Esophagus squamous epithelium (tissue), 4 donors: ENCODE data around the gene TNNI3.

ENCODE experiments used
- CTCF ChIP-seq, 6 experiments: fragments of 450-650 bp in 4 of 6; fragments of 200-600 bp in 2 of 6; sonication (generic) in 2 of 6; IDR thresholded peaks; one replicate each; pipeline ENCODE4 v1.5.1; 2016 to 2019; ENCODE audit warnings: antibody characterized with exemption in 6 of 6, mild to moderate bottlenecking in 4 of 6, moderate library complexity in 4 of 6
- POLR2A ChIP-seq, 4 donors: fragments of 450-650 bp; IDR thresholded peaks; one replicate each; pipeline ENCODE4 v1.6.1; 2017; ENCODE audit warnings: antibody characterized with exemption in 4 of 4, mild to moderate bottlenecking in 4 of 4, moderate library complexity in 3 of 4

- TF ChIP-seq CTCF (IDR thresholded peaks at IDR 0.05) (no peak), POLR2A (IDR thresholded peaks at IDR 0.05) (no peak)
These were observed 10.7 kb downstream of the TNNI3 start for GRCh38 chr19:55146705-55147273.
